ENCODE data around the gene GPATCH4.

Gene GPATCH4

DNA sequence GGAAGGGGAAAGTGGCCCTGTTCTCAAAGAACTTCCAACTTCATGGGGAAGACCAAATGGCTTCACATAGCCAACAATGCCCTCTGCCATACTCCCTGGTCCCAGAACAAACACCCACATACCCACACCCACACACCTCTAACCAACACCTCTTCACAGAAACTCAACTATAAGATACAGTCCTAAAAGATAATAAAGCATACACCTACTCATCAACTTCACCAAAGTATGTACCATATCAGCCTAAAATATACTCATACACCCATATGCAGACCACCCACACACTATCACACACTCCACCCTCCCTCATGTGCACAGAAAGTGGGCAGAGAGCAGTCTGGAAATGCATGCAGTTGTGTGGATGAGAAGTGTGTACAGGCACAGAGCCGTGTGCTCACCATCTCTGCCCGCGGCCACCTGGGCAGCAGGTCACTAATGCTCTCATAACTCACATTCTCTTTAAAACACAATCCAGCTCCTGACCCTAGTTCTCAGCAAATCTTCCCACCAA is 56.6 kb downstream of the GPATCH4 start:
- no peak for DNase-seq

All from stimulated activated CD4-positive, alpha-beta T cell treated with anti-CD3 and anti-CD28 coated beads, Interleukin-1b, Interleukin-23, amount 100 ng/mL, for 48 hours (primary cell).